ENCODE measurements around the gene CD200R1L.

GRCh38 chr3:112817271-112817670 lies 29.4 kb downstream of the CD200R1L start:
- TF ChIP-seq POLR2A (IDR thresholded peaks at IDR 0.05) = no peak
- TF ChIP-seq, protein P1, sequence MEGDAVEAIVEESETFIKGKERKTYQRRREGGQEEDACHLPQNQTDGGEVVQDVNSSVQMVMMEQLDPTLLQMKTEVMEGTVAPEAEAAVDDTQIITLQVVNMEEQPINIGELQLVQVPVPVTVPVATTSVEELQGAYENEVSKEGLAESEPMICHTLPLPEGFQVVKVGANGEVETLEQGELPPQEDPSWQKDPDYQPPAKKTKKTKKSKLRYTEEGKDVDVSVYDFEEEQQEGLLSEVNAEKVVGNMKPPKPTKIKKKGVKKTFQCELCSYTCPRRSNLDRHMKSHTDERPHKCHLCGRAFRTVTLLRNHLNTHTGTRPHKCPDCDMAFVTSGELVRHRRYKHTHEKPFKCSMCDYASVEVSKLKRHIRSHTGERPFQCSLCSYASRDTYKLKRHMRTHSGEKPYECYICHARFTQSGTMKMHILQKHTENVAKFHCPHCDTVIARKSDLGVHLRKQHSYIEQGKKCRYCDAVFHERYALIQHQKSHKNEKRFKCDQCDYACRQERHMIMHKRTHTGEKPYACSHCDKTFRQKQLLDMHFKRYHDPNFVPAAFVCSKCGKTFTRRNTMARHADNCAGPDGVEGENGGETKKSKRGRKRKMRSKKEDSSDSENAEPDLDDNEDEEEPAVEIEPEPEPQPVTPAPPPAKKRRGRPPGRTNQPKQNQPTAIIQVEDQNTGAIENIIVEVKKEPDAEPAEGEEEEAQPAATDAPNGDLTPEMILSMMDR (IDR thresholded peaks at IDR 0.05) = no peak

All from heart left ventricle (tissue), 13 donors.